ENCODE results near the gene ZNF654.

Gene ZNF654

DNA sequence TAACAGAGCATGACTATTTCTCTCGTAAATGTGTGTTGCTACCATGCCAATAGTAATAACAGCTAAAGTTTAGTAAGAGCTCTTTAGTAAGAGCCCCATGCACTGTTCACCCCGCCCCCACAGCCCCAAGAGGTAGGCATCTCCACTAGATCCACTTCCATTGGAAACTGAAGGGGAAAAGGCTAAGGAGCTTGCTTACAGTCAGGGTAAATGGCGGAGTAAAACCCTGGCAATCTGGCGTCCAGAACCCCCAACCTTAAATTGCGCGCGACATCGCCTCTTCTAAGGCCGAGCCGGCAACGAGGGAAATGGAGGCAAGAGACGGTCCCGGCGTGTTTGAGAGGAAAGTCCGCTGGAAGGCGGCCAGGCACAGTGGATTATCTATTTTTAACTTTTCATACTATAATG is 90.0 kb downstream of the ZNF654 start:
- Histone ChIP-seq H3K27me3 (ENCODE audit: insufficient read depth, poor library complexity, severe bottlenecking) (no peaks in the 10 kb centered on the region), H3K27ac (replicated peaks) (peak overlapping the region; percentile 93), H3K4me3 (replicated peaks; ENCODE audit: insufficient read depth, low read length) (peak overlapping the region; percentile 77)
- peak in 1 of 2 experiments; percentile 54 for DNase-seq (ENCODE audit: low read depth in 1 of 2, low spot score in 1 of 2)
- TF ChIP-seq GABPA (IDR thresholded peaks at IDR 0.05; ENCODE audit: low read depth) (no peak), CTCF (IDR thresholded peaks at IDR 0.05; ENCODE audit: insufficient read depth, low read length) (no peak), SPI1 (IDR thresholded peaks at IDR 0.05; ENCODE audit: borderline replicate concordance, low read depth) (no peak), POLR2AphosphoS5 (IDR thresholded peaks at IDR 0.05; ENCODE audit: low read depth) (no peak), REST (IDR thresholded peaks at IDR 0.05; ENCODE audit: insufficient replicate concordance, low read depth) (no peak)

- H3K27ac ChIP-seq (replicated peaks): peak within 1 kb of the TSS; percentile 93
- no peak; the same call in none of the 2 replicates for TF ChIP-seq POLR2AphosphoS5 (IDR thresholded peaks at IDR 0.05; ENCODE audit: low read depth)
- peak; percentile 97 for TF ChIP-seq GABPA (IDR thresholded peaks at IDR 0.05; ENCODE audit: low read depth)
- peak; percentile 89 for TF ChIP-seq SPI1 (IDR thresholded peaks at IDR 0.05; ENCODE audit: borderline replicate concordance, low read depth)
- peak; percentile 49 for TF ChIP-seq REST (IDR thresholded peaks at IDR 0.05; ENCODE audit: insufficient replicate concordance, low read depth)
- no peak for TF ChIP-seq CTCF (IDR thresholded peaks at IDR 0.05; ENCODE audit: insufficient read depth, low read length)
- no peaks in the 10 kb centered on the region for H3K27me3 ChIP-seq (ENCODE audit: insufficient read depth, poor library complexity, severe bottlenecking)
- peak; percentile 57 to 92 for DNase-seq (ENCODE audit: low read depth in 1 of 2, low spot score in 1 of 2)
- H3K4me3 ChIP-seq (replicated peaks; ENCODE audit: insufficient read depth, low read length): peak within 1 kb of the TSS; percentile 77
These were observed 90.7 kb downstream of the ZNF654 start, which contains the start of gene C3orf38 for GRCh38 chr3:88149509-88150362. Gene C3orf38 (plus strand): TSS chr3:88149959. CDS start chr3:88150053, 94 bp downstream.

DNA sequence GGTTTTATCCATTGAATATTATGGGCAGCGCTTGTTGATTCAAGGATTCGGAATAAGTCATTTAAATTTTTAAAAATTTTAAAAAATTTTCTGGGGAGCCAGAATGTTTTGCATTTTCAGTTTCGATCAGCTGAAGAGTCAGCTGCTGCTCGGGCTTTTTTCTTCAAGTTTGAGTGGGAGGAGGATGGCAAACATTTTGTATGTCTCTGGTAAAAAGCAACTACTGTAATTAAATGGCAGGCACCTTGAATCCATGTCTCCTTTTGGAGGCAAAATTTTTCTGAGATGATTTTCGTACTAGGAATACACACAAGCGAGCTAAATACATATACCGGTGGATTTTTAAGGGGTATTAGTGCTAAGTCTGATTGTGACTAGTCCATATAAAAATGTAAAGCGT is 91.3 kb downstream of the ZNF654 start:
- DNase-seq (ENCODE audit: low read depth in 1 of 2, low spot score in 1 of 2): no peak
- H3K27me3 ChIP-seq (ENCODE audit: insufficient read depth, poor library complexity, severe bottlenecking): no peaks in the 10 kb centered on the region
- peak overlapping the region; percentile 93 for H3K27ac ChIP-seq (replicated peaks)
- TF ChIP-seq SPI1 (IDR thresholded peaks at IDR 0.05; ENCODE audit: borderline replicate concordance, low read depth): no peak
- TF ChIP-seq GABPA (IDR thresholded peaks at IDR 0.05; ENCODE audit: low read depth): no peak
- TF ChIP-seq CTCF (IDR thresholded peaks at IDR 0.05; ENCODE audit: insufficient read depth, low read length): no peak
- no peak for TF ChIP-seq POLR2AphosphoS5 (IDR thresholded peaks at IDR 0.05; ENCODE audit: low read depth)
- no peak for TF ChIP-seq REST (IDR thresholded peaks at IDR 0.05; ENCODE audit: insufficient replicate concordance, low read depth)
- H3K4me3 ChIP-seq (replicated peaks; ENCODE audit: insufficient read depth, low read length): peak overlapping the region; percentile 77
